Panc1 (cell line): ENCODE data around the gene NUDT9. TPM values are rescaled to one million over a fixed set of nuclear protein-coding genes. Genes with fewer than 3 reads are reported as not detected.

Experiments
- ATAC-seq: fragments of 200-7000 bp; cut with Tn5 transposase; 2 replicates; pipeline ENCODE4 v1.9.1; 2020; ENCODE audit warnings: mild to moderate bottlenecking, moderate library complexity
- BruUV-seq: library from RNA; stranded (reverse); fragments of 400-500 nt; replicated peaks from 2 replicates; lab custom pipeline; 2021; lab: Mats Ljungman, UMichigan
- CTCF ChIA-PET: fragments of 300-600 bp; sonication (Branson Sonifier 250); formaldehyde crosslinking; loops from one replicate; lab custom pipeline; 2022; ENCODE audit warnings: antibody characterized with exemption; lab: Charles Lee
- POLR2A ChIA-PET: fragments of 300-600 bp; sonication (Branson Sonifier 250); formaldehyde crosslinking; loops from one replicate; lab custom pipeline; 2022; ENCODE audit warnings: antibody characterized with exemption; lab: Charles Lee
- DNase-seq: peaks from one replicate; pipeline ENCODE4 v3.0.0-alpha.2; 2010; ENCODE audit warnings: low read depth, low spot score
- H3K27ac ChIP-seq: 2 replicates; pipeline ENCODE4 v1.5.1; 2011; ENCODE audit warnings: mild to moderate bottlenecking, low read length, inconsistent platforms
- H3K27me3 ChIP-seq: fragments of 200-500 bp; sonication (Bioruptor generic); 2 replicates; pipeline ENCODE4 v1.6.0; 2014; ENCODE audit warnings: low read length, inconsistent platforms; ENCODE audit not compliant: control insufficient read depth, insufficient read depth
- H3K36me3 ChIP-seq: fragments of 200-500 bp; sonication (Bioruptor generic); 2 replicates; pipeline ENCODE4 v1.5.1; 2014; ENCODE audit warnings: inconsistent platforms, mild to moderate bottlenecking, low read length, moderate library complexity; ENCODE audit not compliant: control insufficient read depth, insufficient read depth
- H3K4me1 ChIP-seq: 2 replicates; pipeline ENCODE4 v1.5.1; 2011; ENCODE audit warnings: inconsistent platforms, mild to moderate bottlenecking, low read length, moderate library complexity; ENCODE audit not compliant: control insufficient read depth, insufficient read depth
- H3K4me3 ChIP-seq, 2 experiments: 2 replicates each; pipeline ENCODE4 v1.5.1; 2011 to 2012; ENCODE audit warnings: low read depth in 2 of 2, low read length in 2 of 2, mild to moderate bottlenecking in 2 of 2, inconsistent platforms in 1 of 2, moderate library complexity in 1 of 2
- H3K9me3 ChIP-seq: fragments of 200-500 bp; sonication (Bioruptor generic); 2 replicates; pipeline ENCODE4 v1.5.1; 2014; ENCODE audit warnings: low read depth, mild to moderate bottlenecking, inconsistent platforms, low read length, moderate library complexity; ENCODE audit not compliant: control insufficient read depth, insufficient read depth
- POLR2AphosphoS5 ChIP-seq: IDR thresholded peaks from 2 replicates; pipeline ENCODE4 v1.6.1; 2012; ENCODE audit warnings: mild to moderate bottlenecking, low read depth, low read length, moderate library complexity
- SIN3A ChIP-seq: IDR thresholded peaks from 2 replicates; pipeline ENCODE4 v1.6.1; 2012; ENCODE audit warnings: low read depth, mild to moderate bottlenecking, low read length, moderate library complexity, borderline replicate concordance; ENCODE audit not compliant: insufficient read depth
- TCF7L2 ChIP-seq: IDR thresholded peaks from 2 replicates; pipeline ENCODE4 v1.6.1; 2011; ENCODE audit warnings: mild to moderate bottlenecking, low read depth, low read length, inconsistent platforms
- in situ Hi-C: cut with HindIII; loops from 2 replicates; pipeline ENCODE4 v1.10.0; 2016; ENCODE audit warnings: low sequenced_read_pairs, low pct_unique_long_range_greater_than_20kb
- intact Hi-C: fragments of 100-400 bp; cut with micrococcal nuclease; formaldehyde crosslinking; loops from one replicate; pipeline ENCODE4 v1.10.0; 2022; ENCODE audit not compliant: unreplicated experiment
- total RNA-seq: library from RNA; stranded (reverse); gene quantifications from one replicate; pipeline ENCODE4 v1.2.1, GENCODE V29; 2021; ENCODE audit not compliant: unreplicated experiment
- TF ChIP-seq, protein P1 (sequence below): fragments of 450-650 bp; IDR thresholded peaks from 2 replicates; pipeline ENCODE4 v1.5.1; 2017; ENCODE audit warnings: mild to moderate bottlenecking
- TF ChIP-seq, protein P2 (sequence below), 2 experiments: IDR thresholded peaks; 2 replicates each; pipeline ENCODE4 v1.6.1; 2011 to 2012; ENCODE audit warnings: low read depth in 2 of 2, control low read depth in 1 of 2, low read length in 1 of 2, mild to moderate bottlenecking in 1 of 2, moderate library complexity in 1 of 2; ENCODE audit not compliant: insufficient read depth in 1 of 2

Gene NUDT9
- total RNA-seq, 1 experiment from 2014 or later: 21.7 TPM

DNA sequence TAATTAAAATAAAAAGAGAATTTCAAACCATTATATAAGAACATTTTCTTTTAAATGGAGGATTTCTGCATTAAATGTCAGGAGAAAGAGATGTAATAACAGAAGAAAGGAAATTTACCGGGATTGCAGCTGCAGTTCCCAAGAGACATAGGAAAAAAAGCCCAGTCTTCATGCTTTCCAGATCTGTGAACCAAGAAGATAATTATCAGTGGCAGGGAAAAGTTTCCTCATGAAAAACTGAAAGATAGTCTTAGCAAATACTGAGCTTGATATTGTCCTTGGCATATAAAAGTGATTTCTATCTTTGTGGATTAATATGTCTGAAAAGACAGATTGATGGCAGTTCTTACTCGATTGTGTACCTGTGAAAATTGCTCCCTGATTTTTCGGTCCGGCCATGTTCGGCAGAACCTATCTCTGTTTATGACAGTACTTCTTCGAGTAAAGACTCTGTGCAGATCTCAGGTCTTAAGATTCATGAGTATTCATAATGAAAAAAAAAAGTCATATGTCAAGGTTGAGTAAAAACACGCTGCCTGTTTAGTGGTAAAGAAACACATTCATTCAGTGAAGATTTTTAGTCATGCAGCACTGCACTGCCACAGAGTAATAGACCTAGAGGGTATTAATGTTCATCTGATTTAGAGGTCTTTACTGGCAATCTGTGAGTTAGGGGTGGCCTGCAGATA, 77.2 kb downstream of the NUDT9 start:
- H3K4me3 ChIP-seq: no peak overlapping the region
- no peaks in the 10 kb centered on the region for H3K27me3 ChIP-seq
- no peaks in the 10 kb centered on the region for H3K36me3 ChIP-seq
- ChIA-PET POLR2A (no interaction called here), CTCF (no interaction called here)
- intact Hi-C loops (no loop called here), in situ Hi-C loops (no loop called here)
- BruUV-seq: no TSS peak
- TF ChIP-seq POLR2AphosphoS5: no peak
- TF ChIP-seq, protein P1, sequence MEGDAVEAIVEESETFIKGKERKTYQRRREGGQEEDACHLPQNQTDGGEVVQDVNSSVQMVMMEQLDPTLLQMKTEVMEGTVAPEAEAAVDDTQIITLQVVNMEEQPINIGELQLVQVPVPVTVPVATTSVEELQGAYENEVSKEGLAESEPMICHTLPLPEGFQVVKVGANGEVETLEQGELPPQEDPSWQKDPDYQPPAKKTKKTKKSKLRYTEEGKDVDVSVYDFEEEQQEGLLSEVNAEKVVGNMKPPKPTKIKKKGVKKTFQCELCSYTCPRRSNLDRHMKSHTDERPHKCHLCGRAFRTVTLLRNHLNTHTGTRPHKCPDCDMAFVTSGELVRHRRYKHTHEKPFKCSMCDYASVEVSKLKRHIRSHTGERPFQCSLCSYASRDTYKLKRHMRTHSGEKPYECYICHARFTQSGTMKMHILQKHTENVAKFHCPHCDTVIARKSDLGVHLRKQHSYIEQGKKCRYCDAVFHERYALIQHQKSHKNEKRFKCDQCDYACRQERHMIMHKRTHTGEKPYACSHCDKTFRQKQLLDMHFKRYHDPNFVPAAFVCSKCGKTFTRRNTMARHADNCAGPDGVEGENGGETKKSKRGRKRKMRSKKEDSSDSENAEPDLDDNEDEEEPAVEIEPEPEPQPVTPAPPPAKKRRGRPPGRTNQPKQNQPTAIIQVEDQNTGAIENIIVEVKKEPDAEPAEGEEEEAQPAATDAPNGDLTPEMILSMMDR: no peak
- TF ChIP-seq TCF7L2: no peak
- TF ChIP-seq, protein P2, sequence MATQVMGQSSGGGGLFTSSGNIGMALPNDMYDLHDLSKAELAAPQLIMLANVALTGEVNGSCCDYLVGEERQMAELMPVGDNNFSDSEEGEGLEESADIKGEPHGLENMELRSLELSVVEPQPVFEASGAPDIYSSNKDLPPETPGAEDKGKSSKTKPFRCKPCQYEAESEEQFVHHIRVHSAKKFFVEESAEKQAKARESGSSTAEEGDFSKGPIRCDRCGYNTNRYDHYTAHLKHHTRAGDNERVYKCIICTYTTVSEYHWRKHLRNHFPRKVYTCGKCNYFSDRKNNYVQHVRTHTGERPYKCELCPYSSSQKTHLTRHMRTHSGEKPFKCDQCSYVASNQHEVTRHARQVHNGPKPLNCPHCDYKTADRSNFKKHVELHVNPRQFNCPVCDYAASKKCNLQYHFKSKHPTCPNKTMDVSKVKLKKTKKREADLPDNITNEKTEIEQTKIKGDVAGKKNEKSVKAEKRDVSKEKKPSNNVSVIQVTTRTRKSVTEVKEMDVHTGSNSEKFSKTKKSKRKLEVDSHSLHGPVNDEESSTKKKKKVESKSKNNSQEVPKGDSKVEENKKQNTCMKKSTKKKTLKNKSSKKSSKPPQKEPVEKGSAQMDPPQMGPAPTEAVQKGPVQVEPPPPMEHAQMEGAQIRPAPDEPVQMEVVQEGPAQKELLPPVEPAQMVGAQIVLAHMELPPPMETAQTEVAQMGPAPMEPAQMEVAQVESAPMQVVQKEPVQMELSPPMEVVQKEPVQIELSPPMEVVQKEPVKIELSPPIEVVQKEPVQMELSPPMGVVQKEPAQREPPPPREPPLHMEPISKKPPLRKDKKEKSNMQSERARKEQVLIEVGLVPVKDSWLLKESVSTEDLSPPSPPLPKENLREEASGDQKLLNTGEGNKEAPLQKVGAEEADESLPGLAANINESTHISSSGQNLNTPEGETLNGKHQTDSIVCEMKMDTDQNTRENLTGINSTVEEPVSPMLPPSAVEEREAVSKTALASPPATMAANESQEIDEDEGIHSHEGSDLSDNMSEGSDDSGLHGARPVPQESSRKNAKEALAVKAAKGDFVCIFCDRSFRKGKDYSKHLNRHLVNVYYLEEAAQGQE (IDR thresholded peaks at IDR 0.05; ENCODE audit: insufficient read depth in 1 of 2, low read depth in 2 of 2, low read length in 1 of 2): no peak
- TF ChIP-seq SIN3A: no peak
- ATAC-seq (no peak), DNase-seq (no peak)
- H3K9me3 ChIP-seq: no peaks in the 10 kb centered on the region
- H3K4me1 ChIP-seq: no peaks in the 10 kb centered on the region
- H3K27ac ChIP-seq: no peak overlapping the region

DNA sequence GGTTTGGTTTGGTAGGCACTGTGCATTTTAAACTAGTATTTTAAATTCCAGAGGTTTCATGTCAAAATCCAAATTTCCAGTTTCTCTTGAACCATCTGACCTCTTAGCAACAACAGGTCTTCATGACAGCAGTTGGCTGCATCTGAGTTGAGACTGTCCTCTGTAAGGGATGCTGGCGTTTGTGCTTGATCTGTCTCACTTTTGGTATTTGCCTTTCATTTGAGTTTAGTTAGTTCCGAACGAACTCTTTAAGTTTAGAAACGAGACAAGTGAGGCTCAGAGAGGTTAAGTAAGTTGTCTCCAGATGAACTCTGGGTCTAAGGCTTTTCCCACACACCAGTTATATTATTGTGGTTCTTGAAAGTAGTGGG, 77.7 kb downstream of the NUDT9 start:
- H3K27me3 ChIP-seq: no peaks in the 10 kb centered on the region
- TF ChIP-seq, protein P1: no peak
- TF ChIP-seq, protein P2 (IDR thresholded peaks at IDR 0.05; ENCODE audit: insufficient read depth in 1 of 2, low read depth in 2 of 2, low read length in 1 of 2): no peak
- TF ChIP-seq POLR2AphosphoS5 (no peak), TCF7L2 (no peak), SIN3A (no peak)
- no peak overlapping the region for H3K4me3 ChIP-seq
- no peak overlapping the region for H3K27ac ChIP-seq
- ChIA-PET CTCF (no interaction called here), POLR2A (no interaction called here)
- in situ Hi-C loops (no loop called here), intact Hi-C loops (no loop called here)
- H3K36me3 ChIP-seq: no peaks in the 10 kb centered on the region
- H3K9me3 ChIP-seq: no peaks in the 10 kb centered on the region
- DNase-seq (no peak), ATAC-seq (no peak)
- no peaks in the 10 kb centered on the region for H3K4me1 ChIP-seq
- no TSS peak for BruUV-seq
